HepG2 (cell line): Measurements from ENCODE around the gene NPDC1. TPM values are rescaled to one million over a fixed set of nuclear protein-coding genes. Genes with fewer than 3 reads are reported as not detected.
A peak's percentile ranks its signal among the peaks of the same experiment; 100 is the strongest.

Experiments
- AGO1 ChIP-seq: fragments of 200-400 bp; formaldehyde crosslinking; IDR thresholded peaks from 2 replicates; pipeline ENCODE4 v1.6.1; 2017; ENCODE audit warnings: mild to moderate bottlenecking, low read depth, low read length, moderate library complexity; ENCODE audit not compliant: poor library complexity, severe bottlenecking
- CEBPG ChIP-seq: IDR thresholded peaks from 2 replicates; pipeline ENCODE4 v1.6.1; 2016
- CREM ChIP-seq, 2 experiments: sonication (generic) in 1 of 2; formaldehyde crosslinking in 1 of 2; IDR thresholded peaks; 2 replicates each; pipeline versions ENCODE4 v1.4.0 to v1.6.1; 2016 to 2020; ENCODE audit warnings: antibody characterized with exemption in 1 of 2, mild to moderate bottlenecking in 1 of 2, missing genetic modification reagents in 1 of 2
- FLYWCH1 ChIP-seq: sonication (generic); formaldehyde crosslinking; IDR thresholded peaks from 2 replicates; pipeline ENCODE4 v1.8.1; 2023; ENCODE audit warnings: mild to moderate bottlenecking, missing genetic modification reagents
- HNRNPH1 ChIP-seq: fragments of 200-400 bp; formaldehyde crosslinking; optimal IDR thresholded peaks from 2 replicates; pipeline ENCODE3; 2017; ENCODE audit warnings: mild to moderate bottlenecking, low read depth, low read length
- HOXA3 ChIP-seq: sonication (generic); formaldehyde crosslinking; IDR thresholded peaks from 2 replicates; pipeline ENCODE4 v1.5.0; 2020; ENCODE audit warnings: missing genetic modification reagents
- NRL ChIP-seq: sonication (generic); formaldehyde crosslinking; IDR thresholded peaks from 2 replicates; pipeline ENCODE4 v1.5.0; 2020; ENCODE audit warnings: missing genetic modification reagents, mild to moderate bottlenecking, moderate library complexity, borderline replicate concordance
- PLSCR1 ChIP-seq: sonication (generic); formaldehyde crosslinking; IDR thresholded peaks from 2 replicates; pipeline ENCODE4 v1.5.0; 2020; ENCODE audit warnings: missing genetic modification reagents, mild to moderate bottlenecking, borderline replicate concordance
- ZFY ChIP-seq: sonication (generic); formaldehyde crosslinking; IDR thresholded peaks from 2 replicates; pipeline ENCODE4 v1.4.0; 2020; ENCODE audit warnings: missing genetic modification reagents
- ZNF136 ChIP-seq: sonication (generic); formaldehyde crosslinking; IDR thresholded peaks from 2 replicates; pipeline ENCODE4 v1.8.1; 2022; ENCODE audit warnings: low read depth, mild to moderate bottlenecking, moderate library complexity, missing genetic modification reagents
- ZNF30 ChIP-seq: sonication (generic); formaldehyde crosslinking; IDR thresholded peaks from 2 replicates; pipeline ENCODE4 v1.5.0; 2020; ENCODE audit warnings: mild to moderate bottlenecking, missing genetic modification reagents
- ZNF407 ChIP-seq: sonication (generic); formaldehyde crosslinking; IDR thresholded peaks from one replicate; pipeline ENCODE4 v1.5.1; 2020; ENCODE audit warnings: mild to moderate bottlenecking, missing genetic modification reagents; ENCODE audit errors: not compliant biosample characterization
- ZNF496 ChIP-seq: sonication (generic); formaldehyde crosslinking; IDR thresholded peaks from 2 replicates; pipeline ENCODE4 v1.8.1; 2023; ENCODE audit warnings: mild to moderate bottlenecking, moderate library complexity, missing genetic modification reagents; ENCODE audit not compliant: insufficient replicate concordance
- ZNF737 ChIP-seq: sonication (generic); formaldehyde crosslinking; IDR thresholded peaks from 2 replicates; pipeline ENCODE4 v1.5.0; 2020; ENCODE audit warnings: missing genetic modification reagents, mild to moderate bottlenecking, borderline replicate concordance
- ZNF891 ChIP-seq: sonication (generic); formaldehyde crosslinking; IDR thresholded peaks from 2 replicates; pipeline ENCODE4 v1.5.0; 2020; ENCODE audit warnings: mild to moderate bottlenecking, missing genetic modification reagents
- polyA plus RNA-seq, 8 experiments: library from polyadenylated mRNA; depleted of rRNA in 3 of 8; stranded (reverse) in 7 of 8; unstranded in 1 of 8; fragments of >200 nt; fragmentation: Illumina TruSeq in 4 of 8; extraction: Trizol in 4 of 8; gene quantifications; 2 replicates each; pipeline versions ENCODE4 v1.2.1 to v1.2.3, GENCODE V29; 2011 to 2016; ENCODE audit warnings: low read depth in 4 of 8, missing spikeins in 1 of 8, mixed read lengths in 1 of 8; ENCODE audit not compliant: insufficient read depth in 1 of 8
- total RNA-seq, 5 experiments: library from RNA; depleted of rRNA; stranded (reverse); fragments of >200 nt; fragmentation: Illumina TruSeq; extraction: Trizol; gene quantifications; 2 replicates each; pipeline ENCODE4 v1.2.3, GENCODE V29; 2016; ENCODE audit warnings: low read depth in 1 of 5
- TF ChIP-seq, protein P1 (sequence below): sonication (generic); formaldehyde crosslinking; conservative IDR thresholded peaks from 2 replicates; pipeline ENCODE4 v1.4.0; 2020; ENCODE audit warnings: missing genetic modification reagents

The NPDC1 gene
- total and polyA plus RNA-seq, 2 of the 13 experiments (the other 11 are each of a cell fraction or from before 2014, with no cell fraction given), result 0.84 to 5.4 TPM

GRCh38 chr9:137055385-137056364, 9.7 kb upstream of the NPDC1 start (continued):
- TF ChIP-seq ZNF496 (CRISPR knock-in tag) (no peak), HOXA3 (CRISPR knock-in tag) (peak; percentile 65), ZNF737 (CRISPR knock-in tag) (no peak), ZNF30 (CRISPR knock-in tag) (no peak), CEBPG (CRISPR knock-in tag) (no peak), ZNF136 (CRISPR knock-in tag) (no peak), CREM (IDR thresholded peaks at IDR 0.05) (no peak), CREM (CRISPR knock-in tag; IDR thresholded peaks at IDR 0.05) (no peak), ZNF407 (no peak), PLSCR1 (CRISPR knock-in tag) (no peak), FLYWCH1 (CRISPR knock-in tag) (0 out of 2 replicates have a peak, but pooled peaks have one; percentile 47), HNRNPH1 (no peak), AGO1 (no peak), ZFY (CRISPR knock-in tag) (peak; percentile 63), NRL (CRISPR knock-in tag) (no peak), ZNF891 (CRISPR knock-in tag) (peak; percentile 38; the same call in 1 of the 2 replicates)
- TF ChIP-seq, protein P1, sequence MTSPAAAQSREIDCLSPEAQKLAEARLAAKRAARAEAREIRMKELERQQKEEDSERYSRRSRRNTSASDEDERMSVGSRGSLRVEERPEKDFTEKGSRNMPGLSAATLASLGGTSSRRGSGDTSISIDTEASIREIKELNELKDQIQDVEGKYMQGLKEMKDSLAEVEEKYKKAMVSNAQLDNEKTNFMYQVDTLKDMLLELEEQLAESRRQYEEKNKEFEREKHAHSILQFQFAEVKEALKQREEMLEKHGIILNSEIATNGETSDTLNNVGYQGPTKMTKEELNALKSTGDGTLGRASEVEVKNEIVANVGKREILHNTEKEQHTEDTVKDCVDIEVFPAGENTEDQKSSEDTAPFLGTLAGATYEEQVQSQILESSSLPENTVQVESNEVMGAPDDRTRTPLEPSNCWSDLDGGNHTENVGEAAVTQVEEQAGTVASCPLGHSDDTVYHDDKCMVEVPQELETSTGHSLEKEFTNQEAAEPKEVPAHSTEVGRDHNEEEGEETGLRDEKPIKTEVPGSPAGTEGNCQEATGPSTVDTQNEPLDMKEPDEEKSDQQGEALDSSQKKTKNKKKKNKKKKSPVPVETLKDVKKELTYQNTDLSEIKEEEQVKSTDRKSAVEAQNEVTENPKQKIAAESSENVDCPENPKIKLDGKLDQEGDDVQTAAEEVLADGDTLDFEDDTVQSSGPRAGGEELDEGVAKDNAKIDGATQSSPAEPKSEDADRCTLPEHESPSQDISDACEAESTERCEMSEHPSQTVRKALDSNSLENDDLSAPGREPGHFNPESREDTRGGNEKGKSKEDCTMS (CRISPR knock-in tag), result no peak
